ENCODE measurements around the gene LRRC36. TPM values are rescaled to one million over a fixed set of nuclear protein-coding genes. Genes with fewer than 3 reads are reported as not detected.
A peak's percentile ranks its signal among the peaks of the same experiment; 100 is the strongest.

The LRRC36 gene
- total RNA-seq, 2 donors from 2014 or later = 0.33 to 0.43 TPM

DNA sequence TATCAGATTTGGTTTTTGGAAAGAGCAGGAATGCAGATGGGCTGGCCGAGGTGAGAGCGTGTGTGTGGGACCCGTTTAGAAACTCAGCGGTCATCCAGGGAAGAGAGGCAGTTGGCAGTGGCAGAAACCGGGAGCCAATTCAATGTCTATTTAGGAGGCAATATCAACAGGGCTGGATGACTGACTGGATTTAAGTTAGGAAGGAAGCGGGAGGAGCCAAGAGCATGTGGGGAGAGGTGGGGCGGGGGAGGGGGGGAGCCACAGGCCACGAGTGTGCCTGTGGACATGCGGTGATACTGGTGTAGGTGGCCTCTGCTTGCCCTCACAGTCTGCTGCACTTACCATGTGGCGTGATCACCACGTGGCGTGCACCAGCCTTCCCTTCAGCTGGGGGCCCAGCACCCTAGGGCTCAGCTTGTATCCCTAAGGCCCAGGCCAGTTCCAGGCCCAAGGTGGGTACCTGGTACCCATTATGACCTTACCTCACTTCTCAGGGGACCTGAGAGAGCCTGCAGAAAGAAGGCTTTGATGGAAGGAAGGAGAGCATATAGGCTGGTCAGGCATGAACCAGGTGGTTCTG is 77.5 kb downstream of the LRRC36 start:
- Histone ChIP-seq H3K27me3 (no peaks in the 10 kb centered on the region), H3K4me3 (no peak overlapping the region), H3K4me1 (peaks cover 0 to 32% of the 10 kb centered on the region in 2 donors), H3K27ac (no peak overlapping the region), H3K36me3 (no peaks in the 10 kb centered on the region), H3K9me3 (no peaks in the 10 kb centered on the region)
- TF ChIP-seq, protein P1, sequence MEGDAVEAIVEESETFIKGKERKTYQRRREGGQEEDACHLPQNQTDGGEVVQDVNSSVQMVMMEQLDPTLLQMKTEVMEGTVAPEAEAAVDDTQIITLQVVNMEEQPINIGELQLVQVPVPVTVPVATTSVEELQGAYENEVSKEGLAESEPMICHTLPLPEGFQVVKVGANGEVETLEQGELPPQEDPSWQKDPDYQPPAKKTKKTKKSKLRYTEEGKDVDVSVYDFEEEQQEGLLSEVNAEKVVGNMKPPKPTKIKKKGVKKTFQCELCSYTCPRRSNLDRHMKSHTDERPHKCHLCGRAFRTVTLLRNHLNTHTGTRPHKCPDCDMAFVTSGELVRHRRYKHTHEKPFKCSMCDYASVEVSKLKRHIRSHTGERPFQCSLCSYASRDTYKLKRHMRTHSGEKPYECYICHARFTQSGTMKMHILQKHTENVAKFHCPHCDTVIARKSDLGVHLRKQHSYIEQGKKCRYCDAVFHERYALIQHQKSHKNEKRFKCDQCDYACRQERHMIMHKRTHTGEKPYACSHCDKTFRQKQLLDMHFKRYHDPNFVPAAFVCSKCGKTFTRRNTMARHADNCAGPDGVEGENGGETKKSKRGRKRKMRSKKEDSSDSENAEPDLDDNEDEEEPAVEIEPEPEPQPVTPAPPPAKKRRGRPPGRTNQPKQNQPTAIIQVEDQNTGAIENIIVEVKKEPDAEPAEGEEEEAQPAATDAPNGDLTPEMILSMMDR (IDR thresholded peaks at IDR 0.05) = no peak
- DNase-seq (ENCODE audit: low spot score) = no peak

DNA sequence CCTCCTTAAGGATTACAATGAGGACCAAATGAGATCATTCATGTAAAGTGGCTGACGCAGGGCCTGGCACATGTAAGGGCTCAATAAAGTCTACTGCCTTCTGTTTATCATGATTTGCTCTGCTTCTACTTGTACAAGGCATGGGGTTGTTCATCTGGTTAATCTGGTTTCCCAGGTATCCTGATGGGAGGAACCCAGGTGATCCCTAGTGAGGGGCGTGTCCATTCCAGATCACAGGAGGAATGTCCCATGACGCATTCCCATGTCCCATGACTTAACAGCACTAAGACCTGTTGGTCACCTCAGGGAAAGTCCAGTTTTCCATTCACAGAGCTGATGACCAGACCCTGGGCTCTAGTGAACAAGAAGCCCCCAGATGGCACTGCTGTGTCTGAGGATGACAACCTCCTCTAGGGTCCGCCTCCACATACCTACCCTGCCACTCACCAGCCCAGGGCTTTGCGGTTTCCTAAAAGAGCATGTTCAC is 78.2 kb downstream of the LRRC36 start:
- Histone ChIP-seq H3K4me3 (no peak overlapping the region), H3K36me3 (no peaks in the 10 kb centered on the region), H3K27ac (no peak overlapping the region), H3K27me3 (no peaks in the 10 kb centered on the region), H3K4me1 (peaks cover 0 to 25% of the 10 kb centered on the region in 2 donors), H3K9me3 (no peaks in the 10 kb centered on the region)
- no peak for DNase-seq (ENCODE audit: low spot score)
- TF ChIP-seq, protein P1 (IDR thresholded peaks at IDR 0.05) = no peak

DNA sequence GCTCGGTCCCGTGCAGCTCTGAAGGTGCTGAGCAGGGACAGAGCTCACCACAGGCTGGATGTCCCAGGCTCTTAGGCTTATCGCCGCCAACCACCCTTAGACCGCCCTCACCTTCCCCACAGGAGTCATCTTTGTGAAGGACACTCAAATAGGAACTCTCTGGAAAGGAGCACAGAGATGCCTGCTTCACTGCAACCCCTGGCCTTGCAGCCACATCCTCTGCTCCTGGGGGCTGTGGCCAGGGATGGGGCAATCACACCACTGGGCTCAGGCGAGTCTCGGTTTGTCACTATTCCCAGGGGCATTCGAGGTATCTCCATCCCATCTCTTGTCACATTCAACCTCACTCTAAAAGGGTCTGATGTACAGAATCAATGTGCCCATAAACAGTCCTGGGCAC is 78.7 kb downstream of the LRRC36 start:
- TF ChIP-seq, protein P1 (IDR thresholded peaks at IDR 0.05) = no peak
- Histone ChIP-seq H3K4me1 (peaks cover 0 to 23% of the 10 kb centered on the region in 2 donors), H3K9me3 (no peaks in the 10 kb centered on the region), H3K4me3 (no peak overlapping the region), H3K36me3 (no peaks in the 10 kb centered on the region), H3K27ac (no peak overlapping the region), H3K27me3 (no peaks in the 10 kb centered on the region)
- no peak for DNase-seq (ENCODE audit: low spot score)

DNA sequence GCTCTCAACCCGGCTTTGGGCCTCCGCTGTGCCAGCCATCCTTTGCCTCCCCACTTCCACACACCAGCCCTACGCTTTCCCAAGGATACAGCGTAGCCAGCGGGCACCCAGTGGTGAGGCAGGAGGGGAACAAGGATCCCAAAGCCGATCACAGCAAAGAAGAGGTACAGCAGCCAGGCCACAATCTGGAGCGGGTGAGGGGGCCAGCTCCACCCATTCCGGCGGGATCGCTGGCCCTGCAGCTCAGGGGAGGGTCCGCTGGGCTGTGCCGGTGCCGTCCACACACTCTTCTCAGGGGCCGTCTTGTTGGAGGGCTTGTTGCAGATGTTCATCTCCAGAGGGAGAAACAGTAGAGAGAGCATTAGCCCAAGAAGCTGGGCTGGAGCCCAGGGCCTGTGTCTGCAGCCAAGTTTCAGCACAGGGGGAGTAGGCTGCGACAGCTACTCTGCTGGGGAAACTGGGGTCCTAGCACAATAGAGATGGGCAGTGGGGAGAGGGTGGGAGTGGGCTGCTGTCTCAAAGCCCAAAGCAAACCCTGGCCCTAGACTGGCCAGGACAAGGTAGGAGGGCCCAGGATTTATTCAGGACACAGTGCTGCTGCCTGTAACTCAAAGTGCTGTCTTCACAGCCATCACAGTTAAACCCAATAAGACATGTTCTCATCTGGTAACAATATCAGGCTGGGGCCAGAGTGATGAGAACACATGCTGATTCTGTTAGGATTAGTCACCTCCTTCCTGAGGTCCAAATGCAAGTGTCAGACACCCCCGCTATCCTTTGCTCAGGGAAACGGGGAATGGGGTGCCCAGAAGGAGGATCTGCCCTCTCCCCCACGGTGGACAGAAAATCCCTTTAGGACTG is 79.7 kb downstream of the LRRC36 start:
- DNase-seq (ENCODE audit: low spot score) = peak; percentile 77
- no peak overlapping the region for H3K4me3 ChIP-seq
- TF ChIP-seq, protein P1 (IDR thresholded peaks at IDR 0.05) = no peak
- H3K27me3 ChIP-seq = no peaks in the 10 kb centered on the region
- no peaks in the 10 kb centered on the region for H3K9me3 ChIP-seq
- H3K27ac ChIP-seq = peak overlapping the region; percentile 57 to 72
- no peaks in the 10 kb centered on the region for H3K36me3 ChIP-seq
- peaks cover 0 to 23% of the 10 kb centered on the region in 2 donors for H3K4me1 ChIP-seq

DNA sequence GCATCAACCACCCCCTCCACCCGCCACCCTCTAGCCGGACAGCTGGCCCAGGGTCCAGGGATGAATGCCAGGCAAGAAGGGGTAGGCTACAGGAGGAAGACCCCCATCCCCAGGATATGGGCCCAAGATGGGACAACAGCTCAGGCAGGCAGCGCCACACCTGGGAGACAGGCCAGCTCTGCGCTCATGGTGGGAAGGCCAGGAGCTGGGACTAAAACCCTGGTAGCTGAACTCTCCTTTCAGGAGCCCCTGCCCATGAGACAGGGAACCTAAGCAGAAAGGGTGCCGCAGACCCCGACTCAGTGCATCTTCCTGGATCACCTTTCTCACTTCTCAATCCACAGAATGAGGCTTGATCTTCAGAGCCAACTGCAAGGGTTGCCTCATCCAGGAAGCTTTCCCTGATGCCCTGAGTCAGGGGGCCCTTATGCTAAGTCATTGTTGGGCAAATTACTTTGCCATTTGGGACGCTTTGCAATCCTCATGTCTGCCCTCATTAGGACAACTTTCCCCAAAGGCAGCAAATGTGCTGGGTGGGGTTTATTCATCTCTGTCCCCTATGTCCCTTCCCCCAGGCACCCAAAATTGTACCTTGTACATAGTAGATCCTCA is 80.7 kb downstream of the LRRC36 start:
- Histone ChIP-seq H3K9me3 (no peaks in the 10 kb centered on the region), H3K4me3 (no peak overlapping the region), H3K27me3 (no peaks in the 10 kb centered on the region), H3K27ac (peak overlapping the region; percentile 57 to 72), H3K4me1 (peaks cover 0 to 23% of the 10 kb centered on the region in 2 donors), H3K36me3 (no peaks in the 10 kb centered on the region)
- no peak for DNase-seq (ENCODE audit: low spot score)
- TF ChIP-seq, protein P1 (IDR thresholded peaks at IDR 0.05) = no peak

Data from right atrium auricular region (tissue), 2 donors.